Calu3 (cell line): ENCODE data around the gene CTNNBL1. TPM values are rescaled to one million over a fixed set of nuclear protein-coding genes. Genes with fewer than 3 reads are reported as not detected.

Source experiments
- Bru-seq: library from RNA; stranded (reverse); fragments of 400-500 nt; gene quantifications from one replicate; lab custom pipeline; 2021; lab: Mats Ljungman, UMichigan
- BruChase-seq, 2 experiments: library from RNA; stranded (reverse); fragments of 400-500 nt; gene quantifications; one replicate each; lab custom pipeline; 2021; lab: Mats Ljungman, UMichigan
- BruUV-seq: library from RNA; stranded (reverse); fragments of 400-500 nt; replicated peaks from 2 replicates; lab custom pipeline; 2021; lab: Mats Ljungman, UMichigan
- CTCF ChIA-PET: fragments of 300-600 bp; sonication (Branson Sonifier 250); formaldehyde crosslinking; loops from one replicate; lab custom pipeline; 2022; ENCODE audit warnings: antibody characterized with exemption; lab: Charles Lee
- DNase-seq: peaks from one replicate; pipeline ENCODE4 v3.0.0; 2022
- H3K27ac Mint-ChIP-seq: one replicate; pipeline ENCODE4 v1.8.0; 2022; ENCODE audit warnings: mixed read lengths; ENCODE audit not compliant: unreplicated experiment
- H3K27me3 Mint-ChIP-seq: one replicate; pipeline ENCODE4 v1.8.0; 2022; ENCODE audit warnings: mixed read lengths; ENCODE audit not compliant: unreplicated experiment
- H3K36me3 Mint-ChIP-seq: one replicate; pipeline ENCODE4 v1.8.0; 2022; ENCODE audit warnings: mild to moderate bottlenecking, moderate library complexity, mixed read lengths; ENCODE audit not compliant: insufficient read depth, unreplicated experiment
- H3K4me1 Mint-ChIP-seq: one replicate; pipeline ENCODE4 v1.8.0; 2022; ENCODE audit warnings: mild to moderate bottlenecking, low read depth, mixed read lengths; ENCODE audit not compliant: unreplicated experiment
- H3K4me3 Mint-ChIP-seq: one replicate; pipeline ENCODE4 v1.8.0; 2022; ENCODE audit warnings: mild to moderate bottlenecking, low read depth, moderate library complexity, mixed read lengths; ENCODE audit not compliant: unreplicated experiment
- H3K9me3 Mint-ChIP-seq: one replicate; pipeline ENCODE4 v1.8.0; 2022; ENCODE audit warnings: low read depth, mixed read lengths; ENCODE audit not compliant: unreplicated experiment
- intact Hi-C: fragments of 100-400 bp; cut with micrococcal nuclease; formaldehyde crosslinking; loops from one replicate; pipeline ENCODE4 v1.10.0; 2022; ENCODE audit not compliant: unreplicated experiment
- long read RNA-seq: library from polyadenylated mRNA; stranded (forward); transcript quantifications from one replicate; pipeline ENCODE4 v2.0.0, GENCODE V29; 2022
- total RNA-seq: library from RNA; stranded (reverse); gene quantifications from 2 replicates; pipeline ENCODE4 v1.2.3, GENCODE V29; 2022
- TF ChIP-seq, protein P1 (sequence below): fragments of 200-600 bp; IDR thresholded peaks from one replicate; pipeline ENCODE4 v1.8.0; 2022; ENCODE audit warnings: antibody characterized with exemption; ENCODE audit not compliant: unreplicated experiment

Gene CTNNBL1, protein sequence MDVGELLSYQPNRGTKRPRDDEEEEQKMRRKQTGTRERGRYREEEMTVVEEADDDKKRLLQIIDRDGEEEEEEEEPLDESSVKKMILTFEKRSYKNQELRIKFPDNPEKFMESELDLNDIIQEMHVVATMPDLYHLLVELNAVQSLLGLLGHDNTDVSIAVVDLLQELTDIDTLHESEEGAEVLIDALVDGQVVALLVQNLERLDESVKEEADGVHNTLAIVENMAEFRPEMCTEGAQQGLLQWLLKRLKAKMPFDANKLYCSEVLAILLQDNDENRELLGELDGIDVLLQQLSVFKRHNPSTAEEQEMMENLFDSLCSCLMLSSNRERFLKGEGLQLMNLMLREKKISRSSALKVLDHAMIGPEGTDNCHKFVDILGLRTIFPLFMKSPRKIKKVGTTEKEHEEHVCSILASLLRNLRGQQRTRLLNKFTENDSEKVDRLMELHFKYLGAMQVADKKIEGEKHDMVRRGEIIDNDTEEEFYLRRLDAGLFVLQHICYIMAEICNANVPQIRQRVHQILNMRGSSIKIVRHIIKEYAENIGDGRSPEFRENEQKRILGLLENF
- total RNA-seq, result 106 and 113 TPM in 2 replicates
- percentile 85 among the genes with signal in this experiment for Bru-seq, nascent RNA
- BruChase-seq, experiment 1, labeled RNA remaining after a 6-hour chase, result percentile 67 among the genes with signal in this experiment
- BruChase-seq, experiment 2, labeled RNA remaining after a 2-hour chase, result percentile 64 among the genes with signal in this experiment
- long read RNA-seq, transcript CTNNBL1-201 (16 exons, 1,925 nt), result major isoform, 136 of 600 reads
- long read RNA-seq, partial matches to known transcripts, result 445 of 600 reads
- long read RNA-seq, other reads (novel, unspliced or antisense), result 19 of 600 reads

DNA sequence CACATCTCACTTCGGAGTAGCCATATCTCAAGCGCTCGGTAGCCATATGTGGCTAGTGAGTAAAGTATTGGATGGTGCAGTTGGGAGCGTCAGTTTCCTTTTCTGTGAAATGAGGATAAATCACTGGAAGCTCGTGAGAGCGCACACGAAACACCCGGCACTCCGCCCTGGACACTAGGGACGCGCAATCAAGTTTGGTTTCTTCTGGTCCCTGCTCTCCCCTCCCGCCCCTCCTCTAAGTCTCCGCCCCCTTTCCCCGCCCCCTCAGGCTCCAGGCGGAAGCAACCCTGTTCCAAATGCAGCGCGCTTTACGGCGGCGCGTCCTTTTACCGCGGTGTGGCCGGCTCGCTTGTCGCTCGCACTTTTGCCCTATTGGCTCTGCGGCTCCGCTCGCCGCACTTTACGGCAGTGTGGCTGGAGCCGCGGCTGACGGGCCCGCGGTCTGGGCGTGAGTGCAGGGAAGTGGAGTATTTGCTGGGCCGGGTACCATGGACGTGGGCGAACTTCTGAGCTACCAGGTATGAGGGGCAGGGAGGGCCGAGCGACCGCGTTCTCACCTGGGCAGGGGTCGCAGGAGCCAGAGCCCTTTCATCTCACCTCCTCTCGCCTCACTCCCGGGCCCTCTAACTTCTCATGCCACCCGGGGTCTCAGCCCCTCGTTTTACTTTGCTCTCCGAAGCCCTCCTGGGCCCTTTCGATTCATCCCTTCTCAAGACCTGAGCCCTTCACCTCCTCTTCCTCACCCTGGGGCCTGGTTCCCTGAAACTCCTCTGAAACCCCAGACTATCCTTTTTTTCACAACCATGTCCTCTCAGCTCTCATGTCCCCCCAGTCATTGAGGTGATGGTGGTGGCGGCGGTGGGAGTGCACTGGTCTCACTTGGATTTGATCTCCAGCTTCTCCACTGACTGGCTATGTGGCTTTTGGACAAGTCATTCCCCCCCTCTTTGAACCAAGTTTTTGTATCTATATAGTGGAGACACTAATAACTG, at the start of gene CTNNBL1:
CTNNBL1 (plus strand) TSS at position 396 of the 992 bp plus-strand sequence; CDS start at position 489, 93 bp downstream.
- Mint-ChIP-seq H3K4me3 (peak within 1 kb of the TSS; percentile 92), H3K9me3 (no peaks in the 10 kb centered on the region), H3K27ac (peak within 1 kb of the TSS; percentile 77), H3K27me3 (peaks cover 20% of the 10 kb centered on the region), H3K4me1 (no peaks in the 10 kb centered on the region), H3K36me3 (peaks cover 13% of the 10 kb centered on the region)
- DNase-seq, result peak; percentile 99
- intact Hi-C loops, result no loop called here
- CTCF ChIA-PET, result interaction anchor here (0.7 to 0.9 kb wide), 2 partner anchors 72 to 1345 kb away, joined by 7 to 9 read pairs; no protein-coding TSS in a partner anchor
- no TSS peak for BruUV-seq
- TF ChIP-seq, protein P1, sequence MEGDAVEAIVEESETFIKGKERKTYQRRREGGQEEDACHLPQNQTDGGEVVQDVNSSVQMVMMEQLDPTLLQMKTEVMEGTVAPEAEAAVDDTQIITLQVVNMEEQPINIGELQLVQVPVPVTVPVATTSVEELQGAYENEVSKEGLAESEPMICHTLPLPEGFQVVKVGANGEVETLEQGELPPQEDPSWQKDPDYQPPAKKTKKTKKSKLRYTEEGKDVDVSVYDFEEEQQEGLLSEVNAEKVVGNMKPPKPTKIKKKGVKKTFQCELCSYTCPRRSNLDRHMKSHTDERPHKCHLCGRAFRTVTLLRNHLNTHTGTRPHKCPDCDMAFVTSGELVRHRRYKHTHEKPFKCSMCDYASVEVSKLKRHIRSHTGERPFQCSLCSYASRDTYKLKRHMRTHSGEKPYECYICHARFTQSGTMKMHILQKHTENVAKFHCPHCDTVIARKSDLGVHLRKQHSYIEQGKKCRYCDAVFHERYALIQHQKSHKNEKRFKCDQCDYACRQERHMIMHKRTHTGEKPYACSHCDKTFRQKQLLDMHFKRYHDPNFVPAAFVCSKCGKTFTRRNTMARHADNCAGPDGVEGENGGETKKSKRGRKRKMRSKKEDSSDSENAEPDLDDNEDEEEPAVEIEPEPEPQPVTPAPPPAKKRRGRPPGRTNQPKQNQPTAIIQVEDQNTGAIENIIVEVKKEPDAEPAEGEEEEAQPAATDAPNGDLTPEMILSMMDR, result no peak

DNA sequence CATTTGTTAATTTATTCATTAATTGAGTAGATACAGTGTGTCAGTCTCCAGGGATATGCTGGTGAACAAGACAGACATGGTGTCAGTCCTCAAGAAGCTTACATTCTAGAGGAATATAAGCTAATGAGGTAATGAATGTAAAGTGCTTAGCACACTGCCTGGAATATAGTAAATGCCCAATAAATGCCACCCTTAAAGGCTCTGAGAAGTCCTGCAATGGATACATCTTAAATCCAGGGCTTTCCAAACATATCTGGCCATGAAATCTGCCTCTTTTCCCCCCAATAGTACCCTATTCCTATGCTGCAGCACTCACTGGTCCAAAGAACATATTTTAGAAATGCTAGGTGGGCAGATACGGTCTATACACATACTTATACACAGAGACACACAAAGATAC, 49.2 kb upstream of the CTNNBL1 start:
- H3K4me1 Mint-ChIP-seq, result no peaks in the 10 kb centered on the region
- no peak for DNase-seq
- peaks cover 91% of the 10 kb centered on the region for H3K27me3 Mint-ChIP-seq
- intact Hi-C loops, result no loop called here
- H3K36me3 Mint-ChIP-seq, result no peaks in the 10 kb centered on the region
- H3K4me3 Mint-ChIP-seq, result no peak overlapping the region
- no peak overlapping the region for H3K27ac Mint-ChIP-seq
- TF ChIP-seq, protein P1, result no peak
- no peaks in the 10 kb centered on the region for H3K9me3 Mint-ChIP-seq
- BruUV-seq, result no TSS peak
- CTCF ChIA-PET, result no interaction called here

DNA sequence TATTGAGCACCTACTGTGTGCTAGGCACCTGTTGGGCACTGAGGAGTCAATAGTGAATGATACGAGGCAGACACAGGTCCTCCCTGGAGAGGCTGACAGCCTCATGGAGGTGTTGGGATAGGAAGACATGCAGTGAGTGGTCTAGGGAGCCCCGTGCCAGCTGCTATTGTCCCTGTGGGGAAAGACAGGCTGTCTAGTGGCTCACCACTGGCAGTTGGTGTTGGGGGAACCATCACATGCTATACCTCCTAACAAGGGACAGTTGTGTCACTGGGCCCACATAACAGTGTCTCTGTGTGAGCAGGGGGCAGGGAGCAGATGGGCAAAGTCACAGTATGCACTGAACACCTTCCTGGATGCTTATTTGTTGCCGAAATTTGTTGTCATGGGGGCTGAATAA, 45.9 kb upstream of the CTNNBL1 start:
- no peak for DNase-seq
- TF ChIP-seq, protein P1, result no peak
- no TSS peak for BruUV-seq
- Mint-ChIP-seq H3K4me1 (peaks cover 9% of the 10 kb centered on the region), H3K4me3 (no peak overlapping the region), H3K9me3 (no peaks in the 10 kb centered on the region), H3K27me3 (peaks cover 91% of the 10 kb centered on the region), H3K27ac (no peak overlapping the region), H3K36me3 (no peaks in the 10 kb centered on the region)
- CTCF ChIA-PET, result interaction anchor here (1.2 kb wide), 1 partner anchor 11 kb away, joined by 3 read pairs; no protein-coding TSS in a partner anchor
- intact Hi-C loops, result no loop called here
